ENCODE data around the gene TRAK2.
A peak's percentile ranks its signal among the peaks of the same experiment; 100 is the strongest.

TRAK2 gene

DNA sequence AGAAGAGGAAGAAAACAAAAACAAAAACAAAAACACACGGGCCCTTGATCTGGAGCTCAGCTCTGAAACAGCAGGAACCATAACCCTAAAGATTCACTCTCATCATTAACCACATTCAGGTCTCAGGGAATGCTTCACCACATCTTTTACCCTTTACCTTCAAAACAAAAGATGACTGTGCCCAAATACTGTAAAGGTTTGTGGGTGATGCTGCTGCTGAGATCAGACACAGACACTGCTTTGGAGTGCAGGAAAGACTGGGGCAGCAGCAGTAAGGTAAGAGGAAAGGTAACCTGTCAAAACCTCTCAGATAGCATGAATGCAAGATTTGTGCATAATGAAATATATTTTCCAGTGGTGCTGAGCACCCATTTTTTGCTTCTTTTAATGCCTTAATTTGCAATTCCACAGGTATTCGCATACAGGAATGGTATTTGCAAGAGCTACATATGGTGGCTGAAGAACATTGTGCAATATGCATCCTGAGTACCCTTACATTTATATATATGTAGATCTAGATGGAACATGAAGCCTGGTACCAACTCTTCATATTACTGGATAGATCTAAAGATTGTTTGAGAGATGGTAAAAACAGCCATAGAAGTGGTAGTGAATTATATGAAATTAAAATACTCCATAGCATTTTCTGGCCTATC lies 90.1 kb downstream of the TRAK2 start:
- no peak for DNase-seq (ENCODE audit: low spot score)

DNA sequence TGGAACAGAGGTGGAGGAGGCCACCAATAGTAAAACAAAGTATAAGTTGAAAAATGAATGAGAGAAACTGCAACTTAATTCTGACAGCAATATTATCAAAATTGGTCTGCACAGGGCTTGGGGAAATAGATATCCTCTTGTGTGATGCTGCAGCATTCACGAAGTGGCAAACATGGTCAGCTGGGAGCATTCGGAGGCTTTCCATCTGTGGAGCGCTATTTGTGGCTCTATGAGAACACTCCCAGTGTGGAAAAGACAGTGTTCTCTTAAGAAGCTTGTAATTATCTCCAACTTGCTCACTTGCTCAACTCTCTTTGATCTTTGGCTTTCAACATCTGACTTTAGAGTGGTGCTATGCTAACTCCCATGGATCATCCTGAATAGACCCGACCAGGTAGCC lies 91.0 kb downstream of the TRAK2 start:
- DNase-seq (ENCODE audit: low spot score) = no peak

DNA sequence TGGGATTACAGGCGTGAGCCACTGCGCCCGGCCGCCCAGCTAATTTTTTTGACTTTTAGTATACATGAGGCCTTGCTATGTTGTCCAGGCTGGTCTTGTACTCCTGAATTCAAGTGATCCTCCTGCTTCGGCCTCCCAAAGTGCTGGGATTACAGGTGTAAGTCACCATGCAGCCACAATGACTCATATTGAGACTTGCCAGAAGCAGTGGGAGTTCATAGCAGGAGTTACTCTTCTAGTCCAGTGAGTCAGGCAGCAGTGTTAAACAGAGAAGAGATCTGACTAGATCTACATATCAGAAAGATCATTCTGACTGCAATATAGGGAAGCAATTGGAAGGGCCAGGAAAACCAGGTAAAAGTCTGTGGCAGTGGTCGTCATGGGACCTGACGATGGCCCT lies 92.6 kb downstream of the TRAK2 start:
- DNase-seq (ENCODE audit: low spot score) = peak; percentile 10

DNA sequence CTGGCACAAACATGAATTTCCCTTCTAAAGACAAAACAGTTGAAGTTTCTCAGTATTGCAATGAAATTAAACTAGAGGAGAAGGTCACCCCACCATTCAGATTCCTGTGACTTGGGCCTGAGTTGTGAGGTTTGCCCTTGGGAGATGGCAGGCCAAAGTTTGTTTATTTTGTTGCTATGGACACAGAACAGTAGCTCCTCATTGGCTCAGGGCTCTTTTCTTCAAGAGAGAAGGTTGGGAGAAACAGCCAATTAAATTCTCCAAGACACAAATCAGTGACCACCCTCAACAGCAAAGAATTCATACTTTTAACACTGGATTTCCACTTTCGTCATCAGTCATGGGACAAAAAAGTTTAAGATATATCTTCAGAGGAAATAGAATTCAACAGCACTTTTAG lies 94.0 kb downstream of the TRAK2 start, which contains the start of gene FLACC1:
Gene FLACC1 (minus strand): TSS at position 125 of the 400 bp plus-strand sequence. CDS start 5,941 bp downstream, outside the sequence.
- DNase-seq (ENCODE audit: low spot score) = peak; percentile 69

DNA sequence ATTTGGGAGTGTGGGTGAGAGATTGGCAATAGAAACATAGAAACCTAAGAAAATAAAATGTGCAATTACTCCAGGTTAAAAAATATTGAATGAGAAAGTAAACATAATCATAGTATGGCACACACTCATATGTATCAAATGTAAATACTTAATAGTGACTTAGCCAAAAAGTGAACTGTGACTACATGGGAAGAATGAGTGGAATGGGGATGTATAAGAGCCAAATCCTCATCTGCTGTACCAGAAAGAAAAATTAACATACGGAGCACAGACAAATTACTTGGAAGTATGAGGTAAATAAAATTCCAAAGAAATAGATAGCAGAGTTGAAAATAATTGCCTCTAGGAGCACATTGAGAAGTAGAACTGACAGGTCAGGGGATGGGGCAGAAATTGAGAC lies 98.1 kb downstream of the TRAK2 start:
- DNase-seq (ENCODE audit: low spot score) = no peak

DNA sequence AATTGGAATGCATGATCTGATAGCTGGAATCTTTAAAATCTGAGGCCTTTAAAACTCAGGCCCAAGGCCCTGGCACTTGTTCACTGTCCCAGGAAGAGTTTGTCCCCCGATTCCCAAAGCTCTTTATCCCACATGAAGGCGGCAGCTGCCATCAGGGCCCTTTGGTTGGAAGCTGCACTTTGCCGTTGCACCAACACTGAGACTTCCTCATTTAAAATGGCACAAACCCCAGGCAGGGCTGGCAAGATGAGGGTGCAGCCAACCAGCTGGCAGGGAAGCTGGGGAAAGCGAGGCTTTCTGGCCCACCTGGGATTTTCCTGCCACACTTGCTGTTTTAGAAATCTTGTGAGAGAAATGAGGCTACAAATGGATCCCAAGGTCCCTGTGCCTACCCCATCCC lies 100.4 kb downstream of the TRAK2 start:
- no peak for DNase-seq (ENCODE audit: low spot score)

DNA sequence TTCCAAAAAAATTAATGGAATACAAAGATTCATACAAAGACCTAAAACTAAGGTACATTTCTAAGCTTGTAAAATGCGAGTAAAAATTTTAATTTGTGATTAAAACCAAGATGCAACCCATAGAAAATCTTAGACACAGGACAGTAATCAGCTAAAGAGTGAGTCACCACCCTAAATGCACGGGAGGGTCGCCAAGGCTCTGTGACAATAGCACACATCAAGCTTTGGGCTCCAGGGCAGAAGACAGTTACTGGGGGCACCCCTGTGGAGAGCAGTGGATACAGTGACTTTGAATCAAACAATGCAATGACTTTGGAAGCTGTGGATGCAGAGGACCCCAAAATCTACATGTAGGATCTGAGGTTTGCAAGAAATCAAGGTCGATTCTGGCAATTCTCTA lies 101.7 kb downstream of the TRAK2 start:
- no peak for DNase-seq (ENCODE audit: low spot score)

DNA sequence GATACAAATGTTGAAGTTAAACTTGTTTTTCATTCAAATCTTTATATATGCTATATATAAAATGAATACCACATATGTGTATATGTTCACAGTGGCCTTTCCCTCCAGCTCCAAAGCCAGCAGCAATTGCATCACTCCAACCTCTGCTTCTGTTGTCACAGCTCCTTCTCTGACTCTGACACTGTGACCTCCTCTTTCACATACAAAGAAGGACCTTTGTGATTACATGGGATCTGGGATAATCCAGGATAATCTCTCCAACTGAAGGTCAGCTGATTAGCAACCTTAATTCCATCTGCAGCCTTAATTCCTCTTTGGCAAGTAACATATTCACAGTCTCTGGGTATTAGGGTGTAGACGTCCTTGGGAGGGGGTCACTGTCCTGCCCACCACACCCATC lies 102.5 kb downstream of the TRAK2 start:
- no peak for DNase-seq (ENCODE audit: low spot score)

DNA sequence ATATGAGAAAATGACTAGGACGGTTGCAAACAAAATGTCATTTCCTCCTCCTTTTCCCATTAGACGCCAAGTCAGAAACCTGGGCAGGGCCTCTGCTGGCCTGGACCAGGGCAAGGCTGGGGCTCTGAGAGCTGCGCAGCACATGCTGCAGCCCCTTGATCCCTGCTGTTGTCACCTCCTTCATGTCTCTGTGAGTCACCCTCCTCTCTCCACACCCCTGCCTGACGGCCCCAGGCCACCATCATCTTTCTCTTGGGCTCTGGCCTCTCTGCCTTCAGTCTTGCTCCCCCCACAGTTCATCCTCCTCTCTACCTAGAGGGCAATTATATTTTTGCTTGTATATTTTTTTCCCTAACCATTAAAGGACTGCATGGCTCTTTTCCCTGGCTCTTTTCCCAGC lies 104.1 kb downstream of the TRAK2 start:
- no peak for DNase-seq (ENCODE audit: low spot score)

DNA sequence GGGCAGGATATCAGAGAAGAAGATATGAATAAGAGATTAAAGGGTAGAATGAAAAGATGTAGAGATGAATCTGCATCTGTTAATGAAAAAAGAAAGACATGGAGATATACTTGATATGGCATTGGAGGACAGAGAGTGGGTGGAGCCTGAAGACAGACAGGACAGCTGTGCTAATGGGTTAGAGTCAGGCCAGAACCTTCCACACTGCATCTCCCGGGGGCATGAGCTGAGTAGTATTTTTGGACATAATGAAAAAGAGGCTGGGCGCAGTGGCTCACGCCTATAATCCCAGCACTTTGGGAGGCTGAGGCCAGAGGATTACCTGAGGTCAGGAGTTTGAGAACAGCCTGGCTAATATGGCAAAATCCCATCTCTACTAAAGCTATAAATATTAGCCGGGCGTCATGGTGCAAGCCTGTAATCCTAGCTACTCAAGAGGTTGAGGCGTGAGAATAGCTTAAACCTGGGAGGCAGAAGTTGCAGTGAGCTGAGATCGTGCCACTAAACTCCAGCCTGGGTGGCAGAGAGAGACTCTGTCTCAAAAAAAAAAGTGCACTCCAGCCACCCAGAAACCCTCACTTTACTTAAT lies 105.5 kb downstream of the TRAK2 start:
- no peak for DNase-seq (ENCODE audit: low spot score)

DNA sequence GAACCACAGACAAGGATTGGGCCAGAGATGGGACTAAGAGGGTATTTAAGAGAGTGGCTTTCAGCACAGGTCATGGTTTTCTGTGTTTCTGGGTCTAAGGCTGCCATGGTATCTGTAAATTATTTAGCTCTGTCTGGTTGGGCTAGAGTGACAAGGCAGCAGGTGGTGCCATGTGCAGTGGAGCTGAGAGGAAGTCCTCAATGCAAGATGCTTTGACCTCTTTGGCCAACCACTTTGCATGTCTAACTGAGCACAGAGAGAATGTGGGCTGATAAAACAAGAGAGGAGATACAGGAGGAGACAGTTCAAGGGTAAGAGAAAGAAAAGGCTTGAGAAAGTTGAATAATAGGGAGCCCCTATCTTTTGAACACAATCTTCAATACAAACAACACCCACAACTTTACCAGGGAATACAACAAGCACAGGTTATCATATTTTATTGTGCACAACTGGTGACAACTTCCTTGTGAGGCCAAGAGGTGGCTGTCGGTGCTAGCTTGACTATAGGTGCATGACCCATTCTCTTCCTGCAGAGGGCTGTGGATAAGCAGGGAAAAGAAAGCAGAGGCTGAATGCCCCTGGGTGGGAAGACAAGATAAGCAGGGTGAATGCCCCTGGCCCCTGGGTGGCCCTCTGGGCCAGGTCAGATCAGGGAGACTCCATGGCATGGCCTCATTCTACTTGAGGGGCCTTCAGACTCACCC lies 106.4 kb downstream of the TRAK2 start:
- no peak for DNase-seq (ENCODE audit: low spot score)

DNA sequence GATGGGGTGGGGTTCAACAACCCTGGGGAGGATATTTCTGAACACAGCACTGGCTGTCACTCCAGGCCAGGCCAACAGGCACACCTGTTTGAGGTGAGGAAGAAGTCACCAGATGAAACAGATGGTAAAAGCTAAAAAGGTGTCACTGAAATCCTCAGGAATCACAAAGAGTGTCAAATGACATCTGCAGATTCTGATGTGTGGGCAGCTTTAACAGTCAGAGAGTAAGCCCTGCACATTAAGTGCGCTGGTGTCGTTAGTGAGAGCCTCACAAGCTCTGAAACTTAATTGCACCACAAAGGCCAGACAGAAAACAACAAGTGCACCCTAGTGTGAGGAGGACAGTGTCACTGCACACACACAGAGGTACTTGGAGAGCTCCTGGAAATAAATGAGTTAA lies 107.7 kb downstream of the TRAK2 start:
- no peak for DNase-seq (ENCODE audit: low spot score)

DNA sequence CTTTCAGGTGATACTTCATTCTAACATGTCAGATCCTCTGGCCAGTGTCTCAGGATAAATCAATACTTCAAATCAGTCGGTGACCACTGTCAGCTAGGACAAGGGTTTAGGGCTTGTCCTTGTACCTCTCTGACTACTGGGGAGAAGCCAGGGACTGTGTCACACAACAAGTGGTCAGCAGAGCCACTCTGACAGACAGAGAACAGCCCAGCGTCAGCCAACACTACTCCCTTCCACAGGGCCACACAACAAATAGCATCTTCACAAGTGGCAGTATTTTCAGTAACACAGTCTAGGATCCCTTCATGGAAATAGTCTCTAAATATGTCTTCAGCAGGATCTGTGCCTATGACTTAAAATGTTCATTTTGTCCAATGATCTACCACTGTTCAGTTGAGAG lies 108.3 kb downstream of the TRAK2 start:
- no peak for DNase-seq (ENCODE audit: low spot score)

DNA sequence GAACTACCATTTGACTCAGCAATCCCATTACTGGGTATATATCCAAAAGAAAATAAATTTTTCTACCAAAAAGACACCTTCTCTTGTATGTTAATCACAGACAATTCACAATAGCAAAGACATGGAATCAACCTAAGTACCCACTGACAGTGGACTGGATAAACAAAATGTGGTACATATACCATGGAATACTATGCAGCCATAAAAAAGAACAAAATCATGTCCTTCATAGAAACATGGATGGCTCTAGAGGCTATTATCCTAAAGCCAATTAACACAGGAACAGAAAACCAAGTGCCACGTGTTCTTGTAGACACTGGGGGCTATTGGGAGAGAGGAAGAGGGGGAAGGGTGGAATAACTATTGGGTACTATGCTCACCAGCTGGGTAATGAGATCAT lies 121.8 kb downstream of the TRAK2 start:
- no peak for DNase-seq (ENCODE audit: low spot score)

DNA sequence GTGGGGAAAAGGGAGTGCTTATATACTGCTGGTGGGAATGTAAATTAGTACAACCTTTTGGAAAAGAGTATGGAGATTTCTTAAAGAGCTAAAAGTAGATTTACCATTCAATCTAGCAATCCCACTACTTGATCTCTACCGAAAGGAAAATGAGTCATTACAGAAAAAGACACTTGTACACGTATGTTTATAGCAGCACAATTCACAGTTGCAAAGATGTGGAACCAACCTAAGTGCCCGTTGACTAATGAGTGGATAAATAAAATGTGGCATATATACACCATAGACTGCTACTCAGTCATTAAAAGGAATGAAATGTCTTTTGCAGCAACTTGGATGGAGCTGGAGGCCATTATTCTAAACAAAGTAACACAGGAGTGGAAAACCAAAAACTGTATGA lies 123.6 kb downstream of the TRAK2 start:
- DNase-seq (ENCODE audit: low spot score) = no peak
